HCT116 (cell line): ENCODE data around the gene GCLC. TPM values are rescaled to one million over a fixed set of nuclear protein-coding genes. Genes with fewer than 3 reads are reported as not detected.

Experiments used
- ATAC-seq: fragments of 200-7000 bp; cut with Tn5 transposase; 2 replicates; pipeline ENCODE4 v1.9.1; 2020; ENCODE audit warnings: mild to moderate bottlenecking, moderate library complexity
- BruUV-seq: library from RNA; stranded (reverse); fragments of 400-500 nt; replicated peaks from 2 replicates; lab custom pipeline; 2021; lab: Mats Ljungman, UMichigan
- CTCF ChIA-PET: fragments of 300-600 bp; sonication (Branson Sonifier 250); formaldehyde crosslinking; loops from one replicate; lab custom pipeline; 2021; ENCODE audit warnings: antibody characterized with exemption; lab: Charles Lee
- POLR2A ChIA-PET: fragments of 300-600, 350-600 bp; sonication (Branson Sonifier 250); formaldehyde crosslinking; loops from one replicate; lab custom pipeline; 2021; ENCODE audit warnings: antibody characterized with exemption; lab: Charles Lee
- RAD21 ChIA-PET, 2 experiments: fragments of 300-600 bp; sonication (Branson Sonifier 250); formaldehyde crosslinking; loops; one replicate each; lab custom pipeline; 2023; ENCODE audit warnings: low total read pairs in 2 of 2; ENCODE audit not compliant: uncharacterized antibody in 2 of 2, unreplicated experiment in 2 of 2, low non-redundant PET in 1 of 2; lab: Charles Lee
- DNase-seq: peaks from one replicate; pipeline ENCODE4 v3.0.0-alpha.2; 2010; ENCODE audit warnings: low read depth, low spot score
- H2AFZ ChIP-seq: fragments of 200-600 bp; shearing (Covaris generic), sonication (generic); 2 replicates; pipeline ENCODE4 v1.6.1; 2017; ENCODE audit warnings: low read depth, mixed run types, mixed read lengths, antibody characterized with exemption, low read length; ENCODE audit not compliant: poor library complexity, severe bottlenecking
- H3K27ac ChIP-seq: 2 replicates; pipeline ENCODE4 v1.5.1; 2012; ENCODE audit warnings: low read depth, low read length
- H3K27me3 ChIP-seq: fragments of 200-600 bp; sonication (generic); 2 replicates; pipeline ENCODE4 v1.6.1; 2016; ENCODE audit warnings: mixed run types, low read length, mixed read lengths; ENCODE audit not compliant: insufficient read depth
- H3K36me3 ChIP-seq, 2 experiments: fragments of 200-500 bp in 1 of 2; fragments of 200-600 bp in 1 of 2; sonication (Bioruptor generic) in 1 of 2; sonication (generic) in 1 of 2; 2 replicates each; pipeline versions ENCODE4 v1.5.1 to v1.6.1; 2014 to 2016; ENCODE audit warnings: low read length in 2 of 2, inconsistent platforms in 1 of 2, mixed read lengths in 1 of 2, mixed run types in 1 of 2; ENCODE audit not compliant: insufficient read depth in 2 of 2, control insufficient read depth in 1 of 2
- H3K4me1 ChIP-seq, 2 experiments: fragments of 200-600 bp in 1 of 2; sonication (generic) in 1 of 2; 2 replicates each; pipeline versions ENCODE4 v1.5.1 to v1.6.1; 2012 to 2017; ENCODE audit warnings: low read length in 2 of 2, inconsistent platforms in 1 of 2, mild to moderate bottlenecking in 1 of 2, mixed read lengths in 1 of 2, mixed run types in 1 of 2, moderate library complexity in 1 of 2; ENCODE audit not compliant: insufficient read depth in 2 of 2, control insufficient read depth in 1 of 2
- H3K4me2 ChIP-seq: fragments of 200-600 bp; sonication (generic); 2 replicates; pipeline ENCODE4 v1.6.1; 2017; ENCODE audit warnings: mixed run types, low read length, mixed read lengths
- H3K4me3 ChIP-seq, 2 experiments: fragments of 200-600 bp in 1 of 2; sonication (generic) in 1 of 2; replicated peaks in 1 of 2; 2 replicates each; pipeline ENCODE4 v1.5.1; 2011 to 2016; ENCODE audit warnings: low read length in 2 of 2, control low read depth in 1 of 2, low read depth in 1 of 2, mild to moderate bottlenecking in 1 of 2, mixed read lengths in 1 of 2, mixed run types in 1 of 2
- H3K79me2 ChIP-seq: fragments of 200-600 bp; sonication (generic); 2 replicates; pipeline ENCODE4 v1.6.1; 2017; ENCODE audit warnings: mild to moderate bottlenecking, mixed run types, low read length, moderate library complexity, mixed read lengths; ENCODE audit not compliant: insufficient read depth
- H3K9ac ChIP-seq: fragments of 200-600 bp; sonication (generic); 2 replicates; pipeline ENCODE4 v1.6.1; 2016; ENCODE audit warnings: low read length, mixed read lengths
- H3K9me2 ChIP-seq: fragments of 200-600 bp; sonication (generic), shearing (Covaris generic); 2 replicates; pipeline ENCODE4 v1.6.1; 2017; ENCODE audit warnings: mixed run types, mild to moderate bottlenecking, moderate library complexity; ENCODE audit not compliant: insufficient read depth
- H3K9me3 ChIP-seq, 2 experiments: fragments of 200-500 bp in 1 of 2; fragments of 200-600 bp in 1 of 2; sonication (Bioruptor generic) in 1 of 2; sonication (generic) in 1 of 2; 2 replicates each; pipeline ENCODE4 v1.6.1; 2014 to 2017; ENCODE audit warnings: low read length in 2 of 2, mixed read lengths in 2 of 2, inconsistent platforms in 1 of 2, low read depth in 1 of 2, mild to moderate bottlenecking in 1 of 2, mixed run types in 1 of 2, moderate library complexity in 1 of 2; ENCODE audit not compliant: control insufficient read depth in 1 of 2, insufficient read depth in 1 of 2
- H4K20me1 ChIP-seq: fragments of 200-600 bp; sonication (generic), shearing (Covaris generic); 2 replicates; pipeline ENCODE4 v1.6.1; 2017; ENCODE audit warnings: mixed run types, mild to moderate bottlenecking, moderate library complexity; ENCODE audit not compliant: insufficient read depth
- CBX3 ChIP-seq: IDR thresholded peaks from 2 replicates; pipeline ENCODE4 v1.6.1; 2012; ENCODE audit warnings: low read depth
- CEBPB ChIP-seq: IDR thresholded peaks from 2 replicates; pipeline ENCODE4 v1.6.1; 2012; ENCODE audit warnings: low read depth
- EGR1 ChIP-seq: IDR thresholded peaks from 2 replicates; pipeline ENCODE4 v1.6.1; 2012; ENCODE audit warnings: low read depth
- EZH2 ChIP-seq: fragments of 200-600 bp; sonication (generic); IDR thresholded peaks from 2 replicates; pipeline ENCODE4 v1.6.1; 2017; ENCODE audit warnings: antibody characterized with exemption, mixed run types
- EZH2phosphoT487 ChIP-seq: fragments of 200-600 bp; IDR thresholded peaks from 2 replicates; pipeline ENCODE4 v1.6.1; 2018; ENCODE audit warnings: antibody characterized with exemption, borderline replicate concordance
- FOSL1 ChIP-seq: IDR thresholded peaks from 2 replicates; pipeline ENCODE4 v1.6.1; 2012; ENCODE audit warnings: low read depth
- JUND ChIP-seq: IDR thresholded peaks from 2 replicates; pipeline ENCODE4 v1.6.1; 2012
- RAD21 ChIP-seq: IDR thresholded peaks from 2 replicates; pipeline ENCODE4 v1.6.1; 2012; ENCODE audit warnings: low read depth, mild to moderate bottlenecking
- SIN3A ChIP-seq: IDR thresholded peaks from 2 replicates; pipeline ENCODE4 v1.6.1; 2012; ENCODE audit warnings: low read depth
- SRF ChIP-seq: IDR thresholded peaks from 2 replicates; pipeline ENCODE4 v1.6.1; 2012; ENCODE audit warnings: low read depth
- TCF7L2 ChIP-seq: IDR thresholded peaks from 2 replicates; pipeline ENCODE4 v1.7.0; 2011; ENCODE audit warnings: borderline replicate concordance, inconsistent platforms; ENCODE audit not compliant: insufficient read depth, insufficient read length; ENCODE audit errors: extremely low read depth
- ZBTB33 ChIP-seq: IDR thresholded peaks from 2 replicates; pipeline ENCODE4 v1.6.1; 2011; ENCODE audit warnings: mild to moderate bottlenecking, low read length, moderate library complexity; ENCODE audit not compliant: insufficient replicate concordance; ENCODE audit errors: extremely low read depth
- ZFX ChIP-seq: fragments of 450-650 bp; IDR thresholded peaks from 2 replicates; pipeline ENCODE4 v1.6.1; 2017
- intact Hi-C: fragments of 100-400 bp; cut with micrococcal nuclease; formaldehyde crosslinking; loops from 2 replicates; pipeline ENCODE4 v1.10.0; 2022
- total RNA-seq: library from RNA; stranded (reverse); gene quantifications from one replicate; pipeline ENCODE4 v1.2.1, GENCODE V29; 2021; ENCODE audit not compliant: unreplicated experiment

The GCLC gene
- total RNA-seq, 1 experiment from 2014 or later = 72.0 TPM

- ChIA-PET RAD21 (no interaction called here), POLR2A (no interaction called here)
- Histone ChIP-seq H2AFZ (no peak overlapping the region), H3K27me3 (no peaks in the 10 kb centered on the region), H3K9me3 (no peaks in the 10 kb centered on the region)
- no peak for TF ChIP-seq SIN3A
- no peak for TF ChIP-seq TCF7L2
- no peak for TF ChIP-seq EZH2
- no peak for TF ChIP-seq CBX3
- no peak for TF ChIP-seq EZH2phosphoT487
- TF ChIP-seq RAD21 = no peak
- TF ChIP-seq SRF = no peak
- TF ChIP-seq FOSL1 = no peak
- no peak for TF ChIP-seq ZBTB33
- no peak for TF ChIP-seq ZFX
- TF ChIP-seq CEBPB = no peak
- TF ChIP-seq EGR1 = no peak
- no peak for TF ChIP-seq JUND
- TF ChIP-seq, all 23 proteins: peak for 0
- Histone ChIP-seq H3K4me2 (no peak overlapping the region), H3K36me3 (no peaks in the 10 kb centered on the region), H3K79me2 (no peaks in the 10 kb centered on the region), H3K4me3 (no peak overlapping the region), H3K4me1 (no peaks in the 10 kb centered on the region), H4K20me1 (no peaks in the 10 kb centered on the region), H3K9me2 (no peaks in the 10 kb centered on the region), H3K9ac (no peak overlapping the region), H3K27ac (no peak overlapping the region)
- intact Hi-C loops = no loop called here
- no TSS peak for BruUV-seq
- CTCF ChIA-PET = no interaction called here
- ATAC-seq (no peak), DNase-seq (no peak)
Measured at GRCh38 chr6:53458105-53458866, 86.6 kb downstream of the GCLC start.
